Activated CD8-positive, alpha-beta memory T cell treated with anti-CD3 and anti-CD28 coated beads for 1 hour (primary cell): ENCODE results near the gene AGFG2.
A peak's percentile ranks its signal among the peaks of the same experiment; 100 is the strongest.
"Not testable (repeated sequence)": the region's sequence is repeated elsewhere in the genome, so short reads cannot be mapped to it uniquely, and the experiment has no call there.

ENCODE experiments used
- DNase-seq, 2 donors: peaks; one replicate each; pipeline ENCODE4 v3.0.0-alpha.2; 2020; ENCODE audit warnings: low read depth in 1 of 2; ENCODE audit errors: extremely low read depth in 1 of 2

Gene AGFG2

DNA sequence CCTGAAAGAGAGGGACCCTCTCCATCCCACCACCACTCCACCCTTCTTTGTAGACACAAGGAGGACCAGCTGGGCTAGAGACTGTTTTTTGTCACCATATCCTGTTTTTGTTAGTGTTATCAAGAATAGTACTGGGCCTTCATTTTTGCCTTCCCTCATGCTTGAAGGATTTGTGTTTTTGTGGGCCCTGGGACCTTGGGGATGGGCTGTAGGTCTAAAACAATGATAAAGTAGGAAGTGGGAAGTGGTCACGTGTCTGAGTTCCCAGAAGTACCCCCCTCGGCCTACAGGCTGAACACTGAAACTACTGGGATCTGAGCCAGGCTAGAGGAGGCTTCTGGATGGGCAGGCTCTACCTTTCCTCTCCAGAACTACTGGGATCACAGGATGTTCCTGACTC lies 8.9 kb downstream of the AGFG2 start:
- DNase-seq = no peak

DNA sequence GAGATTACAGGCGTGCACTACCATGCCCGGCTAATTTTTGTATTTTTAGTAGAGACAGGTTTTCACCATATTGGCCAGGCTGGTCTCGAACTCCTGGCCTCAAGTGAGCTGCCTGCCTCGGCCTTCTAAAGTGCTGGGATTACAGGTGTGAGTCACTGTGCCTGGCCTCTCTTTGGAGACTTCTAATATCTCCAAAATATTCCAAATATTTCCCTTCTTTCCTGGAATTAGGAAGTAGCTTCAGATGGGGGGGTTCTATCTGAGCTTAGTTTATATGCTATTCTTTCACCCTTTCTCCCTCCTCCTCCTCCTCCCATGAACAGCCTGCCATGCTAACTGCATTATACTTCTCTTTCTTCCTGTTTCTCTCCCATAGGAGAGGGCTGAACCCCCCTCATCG lies 9.4 kb downstream of the AGFG2 start:
- not testable (repeated sequence) for DNase-seq

- DNase-seq = no peak
These were observed 13.5 kb downstream of the AGFG2 start for GRCh38 chr7:100552532-100552931.

- DNase-seq = no peak
These were observed 14.0 kb downstream of the AGFG2 start for GRCh38 chr7:100553032-100553431.

DNA sequence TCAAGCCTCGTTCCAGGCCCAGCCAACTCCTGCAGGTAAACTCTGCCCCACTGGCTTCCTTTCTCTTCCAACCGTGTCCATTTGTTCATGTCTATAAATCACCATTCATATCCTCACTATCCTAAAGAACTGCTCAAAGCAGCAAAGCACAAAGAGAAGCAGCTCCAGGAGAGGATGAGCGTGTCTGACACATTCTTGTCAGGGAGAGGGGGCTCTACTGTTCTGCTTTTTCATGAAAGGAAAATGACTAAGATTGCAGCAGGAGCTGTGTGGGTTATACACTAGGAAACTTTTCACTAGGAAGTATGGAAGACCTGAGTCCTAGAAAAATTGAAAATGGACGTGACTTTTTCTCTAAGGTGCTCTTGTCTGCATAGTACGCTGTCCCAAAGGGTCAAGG lies 16.7 kb downstream of the AGFG2 start:
- DNase-seq = no peak

- no peak for DNase-seq
These were observed 17.5 kb downstream of the AGFG2 start for GRCh38 chr7:100556541-100556940.

DNA sequence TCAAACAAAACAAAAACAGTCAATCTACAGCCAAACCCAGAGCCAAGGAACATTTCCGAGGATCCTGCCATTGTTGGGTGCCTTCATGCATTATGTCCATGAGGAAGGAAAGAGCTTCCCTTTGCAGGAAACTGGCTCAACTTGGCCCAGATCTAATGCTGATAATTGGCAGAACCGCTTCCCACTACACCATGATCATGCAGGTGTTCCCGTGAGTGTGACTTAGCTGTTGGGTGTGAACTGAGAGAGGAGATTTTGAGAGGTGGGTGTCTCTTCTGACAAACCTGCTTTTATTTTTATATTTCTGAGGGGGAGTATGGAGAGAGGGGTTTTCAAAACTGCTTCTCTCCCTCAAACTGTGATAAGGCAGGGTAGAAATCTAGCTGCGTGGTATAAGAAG lies 20.1 kb downstream of the AGFG2 start:
- DNase-seq = no peak

- no peak for DNase-seq
These were observed 22.6 kb downstream of the AGFG2 start for GRCh38 chr7:100561491-100562194.

GRCh38 chr7:100562195-100563099 lies 23.4 kb downstream of the AGFG2 start:
- DNase-seq = no peak

DNA sequence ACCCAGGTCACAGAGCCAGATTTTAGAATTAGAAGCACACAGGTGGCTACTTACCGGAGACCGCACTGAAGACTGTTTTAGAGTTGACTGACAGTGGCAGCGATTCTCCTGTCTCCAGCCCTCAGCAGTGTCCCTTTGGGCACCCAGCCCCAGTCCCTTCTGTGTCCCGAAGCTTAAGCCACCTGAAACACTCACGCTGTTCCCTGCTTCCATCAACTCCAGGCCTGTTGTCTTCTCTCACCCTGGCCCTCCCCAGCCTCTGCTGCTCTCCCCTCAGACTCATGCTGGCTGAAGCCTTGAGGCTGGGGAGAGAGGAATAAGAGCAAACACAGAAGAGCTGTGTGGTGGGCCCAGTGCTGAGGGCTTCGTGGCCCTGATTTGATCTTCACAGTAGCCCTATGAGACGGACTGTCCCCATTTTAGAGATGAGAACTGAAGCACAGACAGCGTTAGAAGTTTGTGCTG lies 24.1 kb downstream of the AGFG2 start:
- no peak for DNase-seq

- peak; percentile 70 to 82 for DNase-seq
These were observed 24.9 kb downstream of the AGFG2 start for GRCh38 chr7:100563809-100564400.

DNA sequence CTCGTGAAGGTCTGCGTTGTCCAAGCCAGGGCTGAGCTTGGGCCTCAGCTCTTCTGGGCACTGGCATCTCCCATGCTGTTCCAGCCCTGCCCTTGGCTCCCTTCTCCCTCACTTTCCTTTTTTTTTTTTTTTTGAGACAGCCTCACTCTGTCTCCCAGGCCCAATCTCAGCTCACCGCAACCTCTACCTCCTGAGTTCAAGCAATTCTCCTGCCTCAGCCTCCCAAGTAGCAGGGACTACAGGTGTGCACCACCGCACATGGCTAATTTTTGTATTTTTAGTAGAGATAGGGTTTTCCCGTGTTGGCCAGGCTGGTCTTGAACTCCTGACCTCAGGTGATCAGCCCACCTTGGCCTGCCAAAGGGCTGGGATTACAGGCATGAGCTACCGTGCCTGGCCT lies 25.4 kb downstream of the AGFG2 start:
- not testable (repeated sequence) for DNase-seq

DNA sequence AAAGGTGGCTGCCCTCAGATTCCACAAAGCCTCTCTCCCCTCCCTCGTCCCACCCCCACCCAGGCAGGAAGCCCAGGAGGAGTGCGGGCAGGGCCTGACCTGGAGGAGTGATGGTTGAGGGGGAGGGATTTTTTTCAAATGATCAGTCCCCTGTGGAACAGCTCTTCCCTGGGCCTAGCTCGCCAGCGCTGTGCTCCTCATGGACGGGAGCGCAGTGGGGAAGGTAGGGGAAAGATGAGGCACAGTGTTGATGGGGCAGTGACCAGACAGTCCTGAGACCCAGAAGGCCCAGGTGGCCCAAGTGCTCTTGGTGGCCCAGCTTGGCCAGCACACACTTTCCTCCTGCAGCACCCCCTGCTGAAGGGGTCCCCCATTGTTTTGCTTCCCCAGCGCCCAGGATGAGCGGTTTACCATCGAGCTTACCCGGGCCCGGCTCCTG lies 26.1 kb downstream of the AGFG2 start:
- DNase-seq = no peak

DNA sequence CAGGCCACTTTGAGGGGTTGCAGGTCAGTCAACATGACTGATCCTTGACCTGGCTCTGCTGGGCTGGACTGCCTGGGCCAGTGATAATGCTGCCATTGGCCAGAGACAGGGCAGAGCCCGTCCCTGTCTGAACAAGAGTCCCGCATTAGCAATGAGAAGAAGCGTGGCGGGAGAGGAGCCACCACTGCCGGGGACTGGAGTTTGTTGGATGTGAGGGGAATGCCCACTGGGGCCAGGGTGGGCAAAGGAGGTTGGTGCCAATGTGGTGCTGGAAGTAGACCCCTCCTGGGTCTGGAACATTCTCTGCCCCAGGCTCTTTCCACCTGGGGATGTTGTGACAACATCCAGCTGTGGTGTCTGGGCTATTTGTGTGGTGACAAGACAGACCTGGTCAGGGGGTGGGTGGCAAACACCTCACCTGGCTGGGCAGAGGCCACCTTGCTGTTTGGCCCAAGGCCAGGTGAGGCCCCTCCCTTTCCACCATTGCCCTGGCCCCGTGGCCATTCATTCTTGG lies 27.1 kb downstream of the AGFG2 start:
- no peak for DNase-seq

DNA sequence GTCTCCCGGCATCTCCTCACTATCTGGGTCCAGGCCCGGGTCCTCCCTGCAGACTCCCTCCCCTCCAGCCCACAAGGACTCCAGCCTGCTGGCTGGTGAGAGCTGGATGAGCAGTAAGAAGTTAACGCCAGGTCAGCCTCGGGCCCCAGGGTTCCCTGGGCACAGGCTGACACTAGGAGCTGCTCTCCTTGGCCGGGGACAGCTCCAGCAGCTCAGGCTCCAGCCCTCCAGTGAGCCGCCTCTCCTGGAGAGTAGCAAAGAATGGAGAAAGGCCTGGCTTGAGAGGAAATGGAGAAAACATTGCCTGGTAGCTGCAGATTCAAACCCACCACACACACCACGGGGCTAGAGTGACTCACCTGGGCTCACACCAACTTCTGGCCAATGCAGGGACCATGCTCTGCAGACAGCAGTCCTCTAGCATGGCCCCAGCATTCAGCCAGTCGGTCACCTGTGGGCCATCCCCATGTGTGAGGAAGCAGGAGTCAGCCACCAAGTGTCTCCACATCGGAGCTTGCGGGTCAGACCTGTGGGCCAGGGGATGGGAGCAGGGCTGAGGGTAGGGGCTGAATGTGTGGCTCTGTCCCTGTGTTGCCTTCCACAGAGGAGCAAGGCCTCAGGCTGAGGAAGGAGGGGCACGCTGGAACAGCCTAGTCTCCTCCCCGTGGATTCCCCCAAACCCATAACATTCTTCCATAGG lies 28.2 kb downstream of the AGFG2 start:
- no peak for DNase-seq

DNA sequence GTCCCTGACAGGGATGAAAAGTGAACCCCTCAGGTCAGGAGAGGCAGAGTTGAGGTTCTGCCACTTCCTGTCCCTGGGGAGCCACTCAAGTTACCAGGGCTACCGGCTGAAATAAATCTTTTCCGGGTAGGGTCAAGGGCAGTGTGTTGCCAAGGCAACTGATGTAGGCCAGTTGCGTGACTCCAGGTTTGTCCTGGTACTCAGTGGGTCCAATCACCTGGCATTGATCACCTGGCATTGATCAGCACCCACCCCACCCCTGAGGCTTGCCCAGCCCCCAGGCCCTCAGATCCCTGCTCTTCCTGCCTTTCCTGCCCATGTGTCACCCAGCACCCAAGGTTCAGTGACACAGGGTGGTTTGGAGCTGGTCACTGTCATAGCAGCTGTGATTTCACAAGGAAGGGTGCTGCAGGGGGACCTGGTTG lies 28.8 kb downstream of the AGFG2 start:
- no peak for DNase-seq

DNA sequence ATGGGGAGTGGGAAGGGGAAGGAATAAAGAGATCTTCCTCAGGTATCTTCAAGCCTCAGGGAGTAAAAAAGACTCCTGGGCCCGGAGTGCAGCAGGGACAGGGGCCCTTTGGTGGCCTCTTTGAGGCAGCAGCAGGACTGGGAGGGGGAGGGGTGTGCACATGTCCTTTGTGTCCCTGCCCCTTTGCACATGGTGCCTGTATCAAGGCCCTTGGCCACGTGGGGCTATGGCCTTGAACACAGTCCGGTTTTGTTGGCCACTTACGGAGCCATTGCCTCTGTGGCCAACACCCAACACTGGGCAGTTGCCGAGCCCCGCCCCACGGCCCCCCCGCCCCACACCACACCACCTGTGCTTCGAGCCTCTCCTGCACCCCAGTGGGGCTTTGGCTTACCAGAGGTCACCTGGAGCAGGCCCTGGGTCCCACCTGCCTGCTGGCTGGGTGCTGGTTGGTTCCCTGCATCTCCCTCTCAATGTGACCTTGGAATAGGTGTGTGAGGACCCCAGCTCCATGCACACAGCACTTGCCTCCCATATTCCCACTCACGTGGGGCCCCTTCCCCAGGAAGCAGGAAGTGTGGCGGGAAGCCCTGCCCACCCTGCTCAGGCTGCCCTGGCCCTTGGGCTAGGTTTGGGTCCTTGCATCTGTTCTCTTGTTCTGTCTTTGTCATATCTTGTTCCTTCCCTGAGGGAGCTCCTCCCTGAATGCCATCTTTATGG lies 29.3 kb downstream of the AGFG2 start:
- DNase-seq = no peak

DNA sequence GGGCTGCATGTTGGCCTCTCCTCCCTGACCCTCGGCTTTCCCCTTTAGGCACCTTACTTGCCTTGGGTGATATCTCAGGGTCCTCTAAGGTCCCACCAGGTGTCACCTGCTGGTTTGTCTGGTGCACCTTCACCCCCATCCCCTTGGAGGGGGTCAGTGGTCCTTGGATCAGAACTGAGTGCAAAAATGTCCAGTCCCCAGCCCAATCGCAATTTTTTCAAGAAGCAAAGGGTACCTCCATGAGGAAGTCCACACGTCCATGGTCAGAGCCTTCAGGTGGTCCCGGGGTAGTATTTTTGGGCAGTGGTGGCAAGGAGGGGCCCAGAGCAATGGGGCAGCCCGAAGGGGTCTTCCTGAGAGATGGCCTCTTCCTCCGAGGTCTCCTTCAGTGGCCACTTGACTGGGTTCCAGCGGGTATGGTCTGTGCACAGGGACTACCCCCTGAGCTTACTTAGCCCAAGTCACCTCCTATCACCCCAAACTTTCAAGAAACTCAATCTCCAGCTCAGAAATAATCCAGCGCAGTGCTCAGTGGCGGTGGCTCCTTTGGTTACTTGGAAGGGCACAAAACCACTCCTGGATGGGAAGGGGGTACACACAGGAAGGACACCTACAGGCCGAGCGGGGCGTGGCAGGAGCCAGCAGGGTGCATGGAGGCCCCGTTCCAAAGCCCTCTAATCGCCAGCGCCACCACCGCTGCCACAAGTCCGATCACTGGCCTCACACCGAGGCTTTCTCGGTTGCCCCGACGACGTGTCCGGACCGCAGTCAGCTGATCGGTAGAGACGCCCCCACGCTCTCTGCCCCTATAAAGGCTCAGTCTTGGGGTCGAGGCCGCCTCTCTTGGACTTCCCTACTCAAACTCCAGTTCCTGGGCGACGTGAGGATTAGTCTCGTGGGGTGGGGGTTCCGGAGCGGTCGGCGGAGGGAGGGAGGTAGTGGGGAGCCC lies 30.2 kb downstream of the AGFG2 start:
- no peak for DNase-seq
